Omental fat pad (tissue), 4 donors: ENCODE measurements around the gene SCAF1. TPM values are rescaled to one million over a fixed set of nuclear protein-coding genes. Genes with fewer than 3 reads are reported as not detected.

Experiments
- ATAC-seq: fragments of 150-250 bp; one replicate; pipeline ENCODE4 v1.9.1; 2016; ENCODE audit warnings: mild to moderate bottlenecking, moderate library complexity; ENCODE audit not compliant: low FRiP score
- DNase-seq: peaks from one replicate; pipeline ENCODE4 v3.0.0-alpha.2; 2019; ENCODE audit warnings: low spot score
- CTCF ChIP-seq, 3 donors: fragments of 450-650 bp; IDR thresholded peaks; one replicate each; pipeline ENCODE4 v1.5.1; 2016 to 2017; ENCODE audit warnings: antibody characterized with exemption in 3 of 3, mild to moderate bottlenecking in 3 of 3, moderate library complexity in 2 of 3
- total RNA-seq, 4 donors: library from RNA; depleted of rRNA; stranded (reverse); fragments of >200 nt; gene quantifications; one replicate each; pipeline ENCODE4 v1.1.0, GENCODE V29; 2016

The SCAF1 gene
- total RNA-seq, 4 donors from 2014 or later: 8.8 to 13.6 (median 11.5) TPM

- no peak for TF ChIP-seq CTCF (IDR thresholded peaks at IDR 0.05)
- DNase-seq (no peak), ATAC-seq (no peak)
Observed at GRCh38 chr19:49656456-49657109, 14.6 kb downstream of the SCAF1 start.

- DNase-seq: no peak
- no peak for TF ChIP-seq CTCF (IDR thresholded peaks at IDR 0.05)
- no peak for ATAC-seq
Observed at GRCh38 chr19:49657493-49658138, 15.6 kb downstream of the SCAF1 start.

- no peak for TF ChIP-seq CTCF (IDR thresholded peaks at IDR 0.05)
- ATAC-seq: no peak
- no peak for DNase-seq
Observed at GRCh38 chr19:49658139-49658517, 16.1 kb downstream of the SCAF1 start.

- ATAC-seq (no peak), DNase-seq (no peak)
- TF ChIP-seq CTCF (IDR thresholded peaks at IDR 0.05): no peak
Observed at GRCh38 chr19:49658566-49659442, 16.8 kb downstream of the SCAF1 start.

GRCh38 chr19:49660338-49660961 is 18.4 kb downstream of the SCAF1 start:
- DNase-seq (no peak), ATAC-seq (no peak)
- no peak for TF ChIP-seq CTCF (IDR thresholded peaks at IDR 0.05)

- no peak for DNase-seq
- no peak for ATAC-seq
- no peak for TF ChIP-seq CTCF (IDR thresholded peaks at IDR 0.05)
Observed at GRCh38 chr19:49662011-49662410, 20.0 kb downstream of the SCAF1 start.
